Large intestine (tissue), 3 donors: ENCODE results near the gene DRGX. TPM values are rescaled to one million over a fixed set of nuclear protein-coding genes. Genes with fewer than 3 reads are reported as not detected.

Source experiments
- DNase-seq, 2 donors: peaks; one replicate each; pipeline versions ENCODE4 v3.0.0 to v3.0.0-alpha.2; 2013
- H3K27ac ChIP-seq: one replicate; pipeline ENCODE4 v1.5.1; 2013; ENCODE audit warnings: low read length
- H3K27me3 ChIP-seq: 2 replicates; pipeline ENCODE4 v1.6.1; 2013; ENCODE audit warnings: low read length; ENCODE audit not compliant: control insufficient read depth, insufficient read depth
- H3K36me3 ChIP-seq: 2 replicates; pipeline ENCODE4 v1.6.1; 2013; ENCODE audit warnings: low read length; ENCODE audit not compliant: control insufficient read depth, insufficient read depth
- H3K4me1 ChIP-seq: one replicate; pipeline ENCODE4 v1.6.1; 2013; ENCODE audit warnings: low read length; ENCODE audit not compliant: control insufficient read depth, insufficient read depth
- H3K4me3 ChIP-seq: one replicate; pipeline ENCODE4 v1.5.1; 2013; ENCODE audit warnings: low read length
- H3K9me3 ChIP-seq: one replicate; pipeline ENCODE4 v1.6.1; 2013; ENCODE audit warnings: mild to moderate bottlenecking, low read depth, low read length, moderate library complexity; ENCODE audit not compliant: control insufficient read depth
- WGBS: methylation state at CpG from one replicate; pipeline ENCODE4 v1.1.5; 2013; ENCODE audit warnings: low lambda C conversion rate; ENCODE audit not compliant: insufficient coverage; 5-methylcytosine and 5-hydroxymethylcytosine counted together
- polyA plus RNA-seq: library from polyadenylated mRNA; unstranded; fragments of 120-200 nt; gene quantifications from one replicate; pipeline ENCODE4 v1.2.1, GENCODE V29; 2013

DRGX gene
- polyA plus RNA-seq, 1 donor, result 0.78 TPM

DNA sequence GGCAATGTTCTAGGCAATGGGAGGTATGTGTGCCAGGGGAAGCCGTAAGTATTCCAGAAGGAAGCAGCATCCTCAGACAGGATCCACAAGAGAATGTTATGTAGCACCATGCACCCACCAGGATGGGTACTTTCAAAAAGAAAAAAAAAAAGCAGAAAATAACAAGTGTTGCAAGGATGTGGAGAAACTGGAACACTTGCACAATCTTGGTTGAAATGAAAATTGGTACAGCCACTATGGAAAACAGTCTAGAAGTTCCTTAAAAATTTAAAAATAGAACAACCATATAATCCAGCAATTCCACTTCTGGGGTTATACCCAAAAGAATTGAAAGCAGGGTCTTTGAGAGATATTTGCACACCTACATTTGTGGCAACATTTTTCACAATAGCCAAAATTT is 76.7 kb downstream of the DRGX start:
- no peaks in the 10 kb centered on the region for H3K4me1 ChIP-seq
- no peak overlapping the region for H3K4me3 ChIP-seq
- no peak for DNase-seq
- no CpG with 5 or more reads among the region's 1 CpG for WGBS
- H3K36me3 ChIP-seq, result no peaks in the 10 kb centered on the region
- no peaks in the 10 kb centered on the region for H3K9me3 ChIP-seq
- H3K27ac ChIP-seq, result no peak overlapping the region
- H3K27me3 ChIP-seq, result no peaks in the 10 kb centered on the region

DNA sequence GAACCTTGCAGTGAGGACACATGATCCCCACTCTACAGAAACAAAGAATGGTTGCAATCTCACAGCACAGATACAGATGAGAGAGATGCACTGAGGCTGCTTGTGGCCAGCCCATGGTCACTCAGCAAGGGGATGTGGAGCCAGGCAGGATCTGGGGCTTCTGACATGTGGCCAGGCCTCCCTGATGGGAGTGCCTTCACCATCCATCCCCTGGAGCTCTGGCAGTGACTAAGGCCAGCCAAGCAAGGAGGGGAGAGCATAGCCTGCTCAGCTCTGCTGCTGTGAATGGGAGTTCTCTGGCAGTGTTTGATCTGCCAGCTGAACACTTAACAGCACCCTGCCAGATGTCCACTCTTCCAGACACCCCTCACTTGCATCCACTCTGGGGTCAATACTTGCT is 77.1 kb downstream of the DRGX start:
- Histone ChIP-seq H3K27ac (no peak overlapping the region), H3K4me3 (no peak overlapping the region), H3K9me3 (no peaks in the 10 kb centered on the region), H3K27me3 (no peaks in the 10 kb centered on the region), H3K4me1 (no peaks in the 10 kb centered on the region), H3K36me3 (no peaks in the 10 kb centered on the region)
- no peak for DNase-seq

DNA sequence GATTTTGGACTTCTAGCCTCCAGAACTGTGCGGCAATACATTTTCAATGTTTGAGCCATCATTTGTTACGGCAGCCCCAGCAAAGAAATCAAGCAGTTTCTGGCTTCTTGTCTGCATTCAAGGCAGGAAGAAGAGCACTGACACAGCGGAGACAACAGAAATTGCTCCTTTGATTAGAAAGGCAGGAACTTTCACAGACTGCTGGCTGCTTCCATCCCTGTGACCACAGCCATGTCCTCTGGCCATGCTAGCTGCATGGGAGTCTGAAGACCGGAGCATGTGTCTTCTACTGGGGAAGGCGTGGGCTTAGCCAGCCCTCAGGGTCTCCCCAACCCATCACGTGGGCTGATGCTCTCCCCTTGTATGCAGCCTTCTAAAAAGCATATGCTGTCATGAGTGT is 77.9 kb downstream of the DRGX start:
- no peak overlapping the region for H3K4me3 ChIP-seq
- DNase-seq, result no peak
- no peak overlapping the region for H3K27ac ChIP-seq
- H3K36me3 ChIP-seq, result no peaks in the 10 kb centered on the region
- no peaks in the 10 kb centered on the region for H3K9me3 ChIP-seq
- H3K4me1 ChIP-seq, result no peaks in the 10 kb centered on the region
- no peaks in the 10 kb centered on the region for H3K27me3 ChIP-seq
- no CpG with 5 or more reads among the region's 6 CpGs for WGBS

DNA sequence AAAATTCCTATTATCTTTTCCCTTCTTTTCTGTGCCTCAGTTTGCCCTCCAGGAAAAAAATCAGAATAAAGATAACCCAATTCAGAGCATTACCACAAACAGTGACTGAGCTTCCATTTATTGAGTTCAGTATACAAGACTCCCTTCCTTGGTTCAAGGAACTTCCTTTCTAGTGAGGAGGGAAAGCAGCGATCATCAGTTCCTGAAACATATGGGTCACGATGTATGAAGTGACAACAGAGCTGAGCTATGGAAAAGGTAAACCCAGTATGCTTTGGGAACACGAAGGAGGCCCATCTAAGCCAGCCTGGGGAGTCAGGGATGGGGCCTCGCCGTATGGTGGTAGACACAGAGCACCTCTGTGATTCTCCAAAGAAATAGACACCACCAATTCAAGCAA is 81.1 kb downstream of the DRGX start:
- Histone ChIP-seq H3K27me3 (no peaks in the 10 kb centered on the region), H3K27ac (no peak overlapping the region), H3K4me1 (no peaks in the 10 kb centered on the region), H3K9me3 (no peaks in the 10 kb centered on the region), H3K36me3 (no peaks in the 10 kb centered on the region), H3K4me3 (no peak overlapping the region)
- no peak for DNase-seq
- WGBS, result no CpG with 5 or more reads among the region's 5 CpGs

Other genes with a start within 250 kb of the DRGX start
- 5.5 TPM for gene TMEM273, start 207.7 kb downstream of the DRGX start, polyA plus RNA-seq
- gene C10orf71, start 96.9 kb downstream of the DRGX start, polyA plus RNA-seq, result 0.01 TPM
- gene ERCC6, start 143.0 kb upstream of the DRGX start, polyA plus RNA-seq, result 13.2 TPM
- gene SLC18A3, start 214.2 kb upstream of the DRGX start, polyA plus RNA-seq, result 3.5 TPM
- gene CHAT, start 217.9 kb upstream of the DRGX start, polyA plus RNA-seq, result 0.96 TPM